C4-2B (cell line): Measurements from ENCODE around the gene HSPG2.

Experiments
- CTCF ChIP-seq: fragments of 450-650 bp; conservative IDR thresholded peaks from 2 replicates; pipeline ENCODE4 v1.5.1; 2017; ENCODE audit warnings: mild to moderate bottlenecking
- ZFX ChIP-seq: fragments of 450-650 bp; IDR thresholded peaks from 2 replicates; pipeline ENCODE4 v1.6.1; 2017

DNA sequence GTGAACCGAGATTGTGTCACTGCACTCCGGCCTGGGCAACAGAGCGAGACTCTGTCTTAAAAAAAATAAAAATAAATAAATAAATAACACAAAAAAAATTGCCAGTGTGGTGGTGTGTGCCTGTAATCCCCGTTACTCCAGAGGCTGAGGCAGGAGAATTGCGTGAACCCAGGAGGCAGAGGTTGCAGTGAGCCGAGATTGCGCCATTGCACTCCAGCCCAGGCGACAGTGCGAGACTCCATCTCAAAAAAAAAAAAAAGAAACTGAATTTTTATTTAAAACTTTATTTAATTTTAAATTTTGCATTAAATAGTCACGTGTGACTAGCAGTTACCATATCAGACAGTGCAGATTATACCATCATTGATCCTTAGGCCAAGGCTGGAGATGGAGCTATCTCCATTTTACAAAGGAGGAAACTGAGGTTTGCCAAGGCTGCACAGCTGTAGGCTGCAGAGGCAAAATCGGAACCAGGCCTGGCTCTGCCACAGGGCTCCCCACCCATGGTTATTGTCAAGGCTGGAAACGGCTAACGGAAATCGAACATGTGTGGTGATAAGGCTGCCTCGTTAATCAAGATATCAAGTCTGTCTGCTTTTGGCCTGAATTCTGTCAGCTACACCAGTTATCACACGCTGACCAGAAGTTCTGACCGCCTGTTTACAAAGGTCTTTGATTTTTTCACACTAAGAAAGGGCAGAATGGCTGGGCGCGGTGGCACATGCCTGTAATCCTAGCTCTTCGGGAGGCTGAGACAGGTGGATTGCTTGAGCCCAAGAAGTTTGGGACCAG lies 20.5 kb downstream of the HSPG2 start:
- TF ChIP-seq CTCF (no peak), ZFX (no peak)
